Hepatocyte (in vitro differentiated cells): ENCODE measurements around the gene CALML3. TPM values are rescaled to one million over a fixed set of nuclear protein-coding genes. Genes with fewer than 3 reads are reported as not detected.

Experiments used
- DNase-seq: peaks from one replicate; pipeline ENCODE4 v3.0.0-alpha.2; 2016; ENCODE audit warnings: low spot score
- H2AFZ ChIP-seq: fragments of 200-600 bp; sonication (generic); 2 replicates; pipeline ENCODE4 v1.6.0; 2016; ENCODE audit warnings: antibody characterized with exemption, mild to moderate bottlenecking
- H3K27ac ChIP-seq: fragments of 200-600 bp; sonication (generic); 2 replicates; pipeline ENCODE4 v1.5.1; 2016; ENCODE audit warnings: mild to moderate bottlenecking
- H3K27me3 ChIP-seq: fragments of 200-600 bp; sonication (generic); 2 replicates; pipeline ENCODE4 v1.6.1; 2016
- H3K36me3 ChIP-seq: fragments of 200-600 bp; sonication (generic); replicated peaks from 2 replicates; pipeline ENCODE4 v1.5.1; 2016; ENCODE audit warnings: low read depth; ENCODE audit not compliant: insufficient read depth
- H3K4me1 ChIP-seq: fragments of 200-600 bp; sonication (generic); 2 replicates; pipeline ENCODE4 v1.5.1; 2016; ENCODE audit warnings: mild to moderate bottlenecking, moderate library complexity; ENCODE audit not compliant: insufficient read depth
- H3K4me2 ChIP-seq: fragments of 200-600 bp; sonication (generic); 2 replicates; pipeline ENCODE4 v1.6.0; 2016
- H3K4me3 ChIP-seq: fragments of 200-600 bp; sonication (generic); 2 replicates; pipeline ENCODE4 v1.5.1; 2016; ENCODE audit warnings: mild to moderate bottlenecking
- H3K79me2 ChIP-seq: fragments of 200-600 bp; sonication (generic); 2 replicates; pipeline ENCODE4 v1.6.0; 2017; ENCODE audit warnings: mild to moderate bottlenecking
- H3K9me2 ChIP-seq: fragments of 200-600 bp; sonication (generic); replicated peaks from 2 replicates; pipeline ENCODE4 v1.6.0; 2017; ENCODE audit warnings: mild to moderate bottlenecking; ENCODE audit not compliant: insufficient read depth
- H3K9me3 ChIP-seq: fragments of 200-600 bp; sonication (generic); 2 replicates; pipeline ENCODE4 v1.5.1; 2016; ENCODE audit warnings: low read depth, mild to moderate bottlenecking
- H4K20me1 ChIP-seq: fragments of 200-600 bp; sonication (generic); 2 replicates; pipeline ENCODE4 v1.6.0; 2016; ENCODE audit warnings: mild to moderate bottlenecking; ENCODE audit not compliant: insufficient read depth, poor library complexity, severe bottlenecking
- CTCF ChIP-seq: fragments of 200-600 bp; sonication (generic); IDR thresholded peaks from 2 replicates; pipeline ENCODE4 v1.5.1; 2016; ENCODE audit warnings: antibody characterized with exemption, mild to moderate bottlenecking; ENCODE audit not compliant: poor library complexity
- EZH2 ChIP-seq: fragments of 200-600 bp; sonication (generic); IDR thresholded peaks from 2 replicates; pipeline ENCODE4 v1.6.1; 2016; ENCODE audit warnings: antibody characterized with exemption, mild to moderate bottlenecking, borderline replicate concordance
- EZH2phosphoT487 ChIP-seq: fragments of 200-600 bp; sonication (generic); IDR thresholded peaks from one replicate; pipeline ENCODE4 v1.6.1; 2018; ENCODE audit warnings: antibody characterized with exemption, mild to moderate bottlenecking, low read depth, moderate library complexity; ENCODE audit not compliant: unreplicated experiment, severe bottlenecking
- WGBS: methylation state at CpG from one replicate; pipeline ENCODE4 v1.1.6; 2016; ENCODE audit warnings: low lambda C conversion rate; ENCODE audit errors: missing lambda C conversion rate; 5-methylcytosine and 5-hydroxymethylcytosine counted together
- polyA plus RNA-seq: library from polyadenylated mRNA; unstranded; fragments of >200 nt; fragmentation: Nextera tagmentation; extraction: Ambion mirVana; gene quantifications from 2 replicates; pipeline ENCODE4 v1.2.1, GENCODE V29; 2016
- total RNA-seq: library from RNA; depleted of rRNA; stranded (reverse); fragments of >200 nt; gene quantifications from 2 replicates; pipeline ENCODE4 v1.2.3, GENCODE V29; 2014

The CALML3 gene
- total and polyA plus RNA-seq, 2 experiments from 2014 or later = not detected

- H3K9me2 ChIP-seq = no peaks in the 10 kb centered on the region
- H3K4me1 ChIP-seq = peaks cover 33% of the 10 kb centered on the region
- TF ChIP-seq CTCF = no peak
- no peak for TF ChIP-seq EZH2
- no peaks in the 10 kb centered on the region for H3K79me2 ChIP-seq
- DNase-seq = no peak
- H3K36me3 ChIP-seq = no peaks in the 10 kb centered on the region
- no peaks in the 10 kb centered on the region for H3K27me3 ChIP-seq
- no peak overlapping the region for H2AFZ ChIP-seq
- no peak overlapping the region for H3K27ac ChIP-seq
- H3K4me3 ChIP-seq = no peak overlapping the region
- no peak overlapping the region for H3K4me2 ChIP-seq
- no peaks in the 10 kb centered on the region for H4K20me1 ChIP-seq
- H3K9me3 ChIP-seq = no peaks in the 10 kb centered on the region
- 69% methylated on average over 17 of the region's 17 CpGs for WGBS
These were observed 39.9 kb downstream of the CALML3 start for GRCh38 chr10:5564537-5565204.

GRCh38 chr10:5565205-5565545, 40.4 kb downstream of the CALML3 start:
- H3K79me2 ChIP-seq = no peaks in the 10 kb centered on the region
- H4K20me1 ChIP-seq = no peaks in the 10 kb centered on the region
- WGBS = 81% methylated on average over 8 of the region's 8 CpGs
- DNase-seq = no peak
- TF ChIP-seq EZH2 = no peak
- TF ChIP-seq CTCF = no peak
- no peak for TF ChIP-seq EZH2phosphoT487
- H3K27me3 ChIP-seq = no peaks in the 10 kb centered on the region
- H3K4me2 ChIP-seq = no peak overlapping the region
- H3K36me3 ChIP-seq = no peaks in the 10 kb centered on the region
- H3K9me3 ChIP-seq = no peaks in the 10 kb centered on the region
- H2AFZ ChIP-seq = no peak overlapping the region
- no peaks in the 10 kb centered on the region for H3K9me2 ChIP-seq
- no peak overlapping the region for H3K4me3 ChIP-seq
- H3K27ac ChIP-seq = no peak overlapping the region
- H3K4me1 ChIP-seq = peaks cover 28% of the 10 kb centered on the region

GRCh38 chr10:5565671-5566581, 41.2 kb downstream of the CALML3 start:
- Histone ChIP-seq H3K36me3 (no peaks in the 10 kb centered on the region), H3K79me2 (no peaks in the 10 kb centered on the region), H3K27me3 (no peaks in the 10 kb centered on the region), H3K4me1 (peaks cover 22% of the 10 kb centered on the region), H3K4me2 (no peak overlapping the region), H3K9me3 (no peaks in the 10 kb centered on the region), H2AFZ (no peak overlapping the region), H3K4me3 (no peak overlapping the region), H3K9me2 (no peaks in the 10 kb centered on the region), H3K27ac (no peak overlapping the region), H4K20me1 (no peaks in the 10 kb centered on the region)
- WGBS = 74% methylated on average over 21 of the region's 23 CpGs
- DNase-seq = no peak
- TF ChIP-seq EZH2phosphoT487 (no peak), CTCF (no peak), EZH2 (no peak)
